ENCODE data around the gene RUVBL2. TPM values are rescaled to one million over a fixed set of nuclear protein-coding genes. Genes with fewer than 3 reads are reported as not detected.

Gene RUVBL2
- total RNA-seq, 1 donor from 2014 or later, result 106 TPM

- no peak overlapping the region for H3K4me3 ChIP-seq
- intact Hi-C loops (cut with DNase I), result no loop called here
- no peak overlapping the region for H3K27ac ChIP-seq
- TF ChIP-seq, protein P1, sequence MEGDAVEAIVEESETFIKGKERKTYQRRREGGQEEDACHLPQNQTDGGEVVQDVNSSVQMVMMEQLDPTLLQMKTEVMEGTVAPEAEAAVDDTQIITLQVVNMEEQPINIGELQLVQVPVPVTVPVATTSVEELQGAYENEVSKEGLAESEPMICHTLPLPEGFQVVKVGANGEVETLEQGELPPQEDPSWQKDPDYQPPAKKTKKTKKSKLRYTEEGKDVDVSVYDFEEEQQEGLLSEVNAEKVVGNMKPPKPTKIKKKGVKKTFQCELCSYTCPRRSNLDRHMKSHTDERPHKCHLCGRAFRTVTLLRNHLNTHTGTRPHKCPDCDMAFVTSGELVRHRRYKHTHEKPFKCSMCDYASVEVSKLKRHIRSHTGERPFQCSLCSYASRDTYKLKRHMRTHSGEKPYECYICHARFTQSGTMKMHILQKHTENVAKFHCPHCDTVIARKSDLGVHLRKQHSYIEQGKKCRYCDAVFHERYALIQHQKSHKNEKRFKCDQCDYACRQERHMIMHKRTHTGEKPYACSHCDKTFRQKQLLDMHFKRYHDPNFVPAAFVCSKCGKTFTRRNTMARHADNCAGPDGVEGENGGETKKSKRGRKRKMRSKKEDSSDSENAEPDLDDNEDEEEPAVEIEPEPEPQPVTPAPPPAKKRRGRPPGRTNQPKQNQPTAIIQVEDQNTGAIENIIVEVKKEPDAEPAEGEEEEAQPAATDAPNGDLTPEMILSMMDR (IDR thresholded peaks at IDR 0.05), result peak; percentile 23 to 51 (median 32)
- H3K9me3 ChIP-seq, result no peaks in the 10 kb centered on the region
- H3K27me3 ChIP-seq, result no peaks in the 10 kb centered on the region
- DNase-seq (ENCODE audit: low spot score in 2 of 2), result no peak
- peaks cover 0 to 3% of the 10 kb centered on the region in 2 donors for H3K4me1 ChIP-seq
- H3K36me3 ChIP-seq, result peaks cover 22 to 24% of the 10 kb centered on the region in 2 donors
Measured at GRCh38 chr19:48999481-49000325, 6.0 kb downstream of the RUVBL2 start.

- no peak for DNase-seq (ENCODE audit: low spot score in 2 of 2)
- Histone ChIP-seq H3K36me3 (peaks cover 54 to 58% of the 10 kb centered on the region in 2 donors), H3K27ac (no peak overlapping the region), H3K9me3 (no peaks in the 10 kb centered on the region), H3K4me1 (no peaks in the 10 kb centered on the region), H3K27me3 (no peaks in the 10 kb centered on the region), H3K4me3 (no peak overlapping the region)
- intact Hi-C loops (cut with DNase I), result no loop called here
- TF ChIP-seq, protein P1 (IDR thresholded peaks at IDR 0.05), result no peak
Measured at GRCh38 chr19:49004133-49004532, 10.4 kb downstream of the RUVBL2 start.

GRCh38 chr19:49004964-49005614 is 11.4 kb downstream of the RUVBL2 start:
- TF ChIP-seq, protein P1 (IDR thresholded peaks at IDR 0.05), result no peak
- no peaks in the 10 kb centered on the region for H3K9me3 ChIP-seq
- peaks cover 60 to 67% of the 10 kb centered on the region in 2 donors for H3K36me3 ChIP-seq
- H3K4me1 ChIP-seq, result no peaks in the 10 kb centered on the region
- DNase-seq (ENCODE audit: low spot score in 2 of 2), result no peak
- no peaks in the 10 kb centered on the region for H3K27me3 ChIP-seq
- no peak overlapping the region for H3K27ac ChIP-seq
- H3K4me3 ChIP-seq, result no peak overlapping the region
- intact Hi-C loops (cut with DNase I), result no loop called here

GRCh38 chr19:49006905-49007304 is 13.2 kb downstream of the RUVBL2 start:
- H3K4me1 ChIP-seq, result no peaks in the 10 kb centered on the region
- H3K9me3 ChIP-seq, result no peaks in the 10 kb centered on the region
- no peak for DNase-seq (ENCODE audit: low spot score in 2 of 2)
- H3K27ac ChIP-seq, result no peak overlapping the region
- no peaks in the 10 kb centered on the region for H3K27me3 ChIP-seq
- TF ChIP-seq, protein P1 (IDR thresholded peaks at IDR 0.05), result no peak
- intact Hi-C loops (cut with DNase I), result no loop called here
- no peak overlapping the region for H3K4me3 ChIP-seq
- peaks cover 75 to 85% of the 10 kb centered on the region in 2 donors for H3K36me3 ChIP-seq

- intact Hi-C loops (cut with DNase I), result no loop called here
- peaks cover 66 to 74% of the 10 kb centered on the region in 2 donors for H3K36me3 ChIP-seq
- TF ChIP-seq, protein P1 (IDR thresholded peaks at IDR 0.05), result no peak
Measured at GRCh38 chr19:49009828-49010227, 16.1 kb downstream of the RUVBL2 start.

More at GRCh38 chr19:49009828-49010227, 16.1 kb downstream of the RUVBL2 start:
- Histone ChIP-seq H3K4me1 (no peaks in the 10 kb centered on the region), H3K9me3 (no peaks in the 10 kb centered on the region), H3K4me3 (no peak overlapping the region), H3K27ac (no peak overlapping the region), H3K27me3 (no peaks in the 10 kb centered on the region)
- no peak for DNase-seq (ENCODE audit: low spot score in 2 of 2)

All from ascending aorta (tissue), 2 donors.